Measurements from ENCODE around the gene ANXA4. TPM values are rescaled to one million over a fixed set of nuclear protein-coding genes. Genes with fewer than 3 reads are reported as not detected.

ANXA4 gene
- total RNA-seq, 4 donors from 2014 or later: 72.0 to 101 (median 82.5) TPM

- Histone ChIP-seq H3K27ac (peak overlapping the region; percentile 42 to 87 (median 52)), H3K27me3 (no peaks in the 10 kb centered on the region), H3K4me1 (peaks cover 20 to 28% of the 10 kb centered on the region in 2 donors), H3K9me3 (no peaks in the 10 kb centered on the region), H3K36me3 (no peaks in the 10 kb centered on the region), H3K4me3 (replicated peaks in 1 of 3) (no peak overlapping the region)
- DNase-seq: peak; percentile 40 to 42
- TF ChIP-seq CTCF (IDR thresholded peaks at IDR 0.05) (no peak), POLR2A (IDR thresholded peaks at IDR 0.05) (peak in 1 of 2 donors; percentile 30)
- intact Hi-C loops (cut with DNase I): no loop called here
- WGBS, 2 donors: 54 to 56% methylated on average over 12 of the region's 12 CpGs
Observed at GRCh38 chr2:69694894-69695849, 46.8 kb upstream of the ANXA4 start.

- intact Hi-C loops (cut with DNase I): no loop called here
- peaks cover 20 to 28% of the 10 kb centered on the region in 2 donors for H3K4me1 ChIP-seq
- H3K27me3 ChIP-seq: no peaks in the 10 kb centered on the region
- H3K9me3 ChIP-seq: no peaks in the 10 kb centered on the region
- TF ChIP-seq POLR2A (IDR thresholded peaks at IDR 0.05) (no peak), CTCF (IDR thresholded peaks at IDR 0.05) (no peak)
- H3K4me3 ChIP-seq (replicated peaks in 1 of 3): no peak overlapping the region
- WGBS, 2 donors: 72 to 80% methylated on average over 2 of the region's 2 CpGs
- no peak for DNase-seq
- H3K36me3 ChIP-seq: no peaks in the 10 kb centered on the region
- peak overlapping the region; percentile 42 to 87 (median 52) for H3K27ac ChIP-seq
Observed at GRCh38 chr2:69695850-69696216, 46.1 kb upstream of the ANXA4 start.

GRCh38 chr2:69700381-69700780 is 41.6 kb upstream of the ANXA4 start:
- intact Hi-C loops (cut with DNase I): no loop called here
- H3K27me3 ChIP-seq: no peaks in the 10 kb centered on the region
- H3K36me3 ChIP-seq: no peaks in the 10 kb centered on the region
- DNase-seq: no peak
- H3K27ac ChIP-seq: no peak overlapping the region
- no peaks in the 10 kb centered on the region for H3K9me3 ChIP-seq
- TF ChIP-seq CTCF (IDR thresholded peaks at IDR 0.05) (no peak), POLR2A (IDR thresholded peaks at IDR 0.05) (no peak)
- peaks cover 2 to 3% of the 10 kb centered on the region in 2 donors for H3K4me1 ChIP-seq
- WGBS, 2 donors: 96 to 97% methylated on average over 5 of the region's 5 CpGs
- H3K4me3 ChIP-seq (replicated peaks in 1 of 3): no peak overlapping the region

- 85 to 86% methylated on average over 9 of the region's 9 CpGs for WGBS, 2 donors
- Histone ChIP-seq H3K27ac (no peak overlapping the region), H3K27me3 (no peaks in the 10 kb centered on the region), H3K4me3 (replicated peaks in 1 of 3) (no peak overlapping the region), H3K36me3 (no peaks in the 10 kb centered on the region), H3K9me3 (no peaks in the 10 kb centered on the region), H3K4me1 (no peaks in the 10 kb centered on the region)
- intact Hi-C loops (cut with DNase I): no loop called here
- no peak for DNase-seq
- no peak for TF ChIP-seq POLR2A (IDR thresholded peaks at IDR 0.05)
- TF ChIP-seq CTCF (IDR thresholded peaks at IDR 0.05): no peak
Observed at GRCh38 chr2:69701100-69701945, 40.6 kb upstream of the ANXA4 start.

All from thyroid gland (tissue), 4 donors.